CD4-positive, alpha-beta T cell (primary cell): ENCODE data around the gene NUMBL. TPM values are rescaled to one million over a fixed set of nuclear protein-coding genes. Genes with fewer than 3 reads are reported as not detected.

Experiments used
- ATAC-seq: fragments of 200-7000 bp; cut with Tn5 transposase; one replicate; pipeline ENCODE4 v1.10.0; 2022; ENCODE audit warnings: mild to moderate bottlenecking; ENCODE audit not compliant: poor library complexity
- CTCF ChIA-PET: fragments of 350-600 bp; sonication (Branson Sonifier 250); formaldehyde crosslinking; loops from one replicate; lab custom pipeline; 2021; ENCODE audit warnings: antibody characterized with exemption, inconsistent platforms; lab: Charles Lee
- POLR2A ChIA-PET: fragments of 350-600 bp; sonication (Branson Sonifier 250); formaldehyde crosslinking; loops from one replicate; lab custom pipeline; 2021; ENCODE audit warnings: antibody characterized with exemption, inconsistent platforms; lab: Charles Lee
- DNase-seq, 14 experiments: peaks; one replicate each; pipeline ENCODE4 v3.0.0-alpha.2; 2013 to 2020; ENCODE audit warnings: mixed read lengths in 2 of 14
- H3K27ac ChIP-seq, 2 donors: one replicate each; pipeline versions ENCODE4 v1.5.1 to v1.7.0; 2013; ENCODE audit warnings: low read length in 2 of 2, low read depth in 1 of 2, mild to moderate bottlenecking in 1 of 2
- H3K27me3 ChIP-seq, 2 experiments: 1 replicate in 1 of 2; 2 replicates in 1 of 2; pipeline versions ENCODE4 v1.6.1 to v1.7.0; 2013; ENCODE audit warnings: low read length in 2 of 2, control low read depth in 1 of 2, mild to moderate bottlenecking in 1 of 2, moderate library complexity in 1 of 2; ENCODE audit not compliant: insufficient read depth in 2 of 2, control insufficient read depth in 1 of 2
- H3K36me3 ChIP-seq: one replicate; pipeline ENCODE4 v1.6.1; 2013; ENCODE audit warnings: low read length, control low read depth; ENCODE audit not compliant: insufficient read depth
- H3K4me1 ChIP-seq: one replicate; pipeline ENCODE4 v1.6.1; 2013; ENCODE audit warnings: low read length, control low read depth; ENCODE audit not compliant: insufficient read depth
- H3K4me3 ChIP-seq: one replicate; pipeline ENCODE4 v1.5.1; 2013; ENCODE audit warnings: mild to moderate bottlenecking, low read length, moderate library complexity
- H3K9me3 ChIP-seq, 2 experiments: 1 replicate in 1 of 2; 2 replicates in 1 of 2; pipeline versions ENCODE4 v1.6.1 to v1.7.0; 2013; ENCODE audit warnings: low read length in 2 of 2, mild to moderate bottlenecking in 2 of 2, control low read depth in 1 of 2, moderate library complexity in 1 of 2; ENCODE audit not compliant: control insufficient read depth in 1 of 2, insufficient read depth in 1 of 2
- H3K27ac Mint-ChIP-seq: one replicate; pipeline ENCODE4 v1.8.0; 2020; ENCODE audit warnings: mixed read lengths
- H3K27me3 Mint-ChIP-seq: one replicate; pipeline ENCODE4 v1.8.0; 2021; ENCODE audit warnings: mixed read lengths
- H3K36me3 Mint-ChIP-seq: one replicate; pipeline ENCODE4 v1.8.0; 2021; ENCODE audit warnings: low read depth, mixed read lengths
- H3K4me1 Mint-ChIP-seq: one replicate; pipeline ENCODE4 v1.8.0; 2021; ENCODE audit warnings: low read depth, mixed read lengths
- H3K4me3 Mint-ChIP-seq: one replicate; pipeline ENCODE4 v1.8.0; 2020; ENCODE audit warnings: mild to moderate bottlenecking, mixed read lengths
- H3K9me3 Mint-ChIP-seq: one replicate; pipeline ENCODE4 v1.8.0; 2020; ENCODE audit warnings: mixed read lengths
- intact Hi-C, 2 experiments: fragments of 100-400 bp; cut with DNase I in 1 of 2; cut with micrococcal nuclease in 1 of 2; formaldehyde crosslinking; loops; one replicate each; pipeline versions ENCODE4 v1.15.1 to v1.9.0; 2023 to 2025; cut with DNase I, micrococcal nuclease
- total RNA-seq, 174 experiments: library from RNA in 2 of 174; stranded (reverse) in 2 of 174; gene quantifications; one replicate each; pipeline ENCODE4 v1.2.3 and lab custom pipeline; 2021 to 2026
- TF ChIP-seq, protein P1 (sequence below): fragments of 200-600 bp; IDR thresholded peaks from one replicate; pipeline ENCODE4 v1.8.0; 2022; ENCODE audit warnings: antibody characterized with exemption, mild to moderate bottlenecking

Gene NUMBL
- total RNA-seq, 2 experiments from 2014 or later = 5.2 to 5.4 TPM

DNA sequence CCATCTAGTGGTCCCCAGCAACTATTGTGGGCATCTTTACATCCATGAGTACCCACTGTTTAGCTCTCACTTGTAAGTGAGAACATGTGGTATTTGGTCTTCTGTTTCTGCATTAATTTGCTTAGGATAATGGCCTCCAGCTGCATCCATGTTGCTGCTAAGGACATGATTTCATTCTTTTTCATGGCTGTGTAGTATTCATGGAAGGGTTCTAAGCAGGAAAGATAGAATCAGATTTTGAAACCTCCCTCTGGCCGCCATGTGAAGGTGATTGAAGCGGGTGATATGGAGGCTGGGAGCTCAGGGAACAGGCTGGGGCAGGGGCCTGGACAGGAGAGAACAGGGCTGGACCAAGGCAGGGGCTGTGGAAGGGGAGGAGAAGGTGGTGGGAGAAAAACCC is 69.2 kb downstream of the NUMBL start:
- Mint-ChIP-seq H3K27me3 (no peaks in the 10 kb centered on the region), H3K9me3 (no peaks in the 10 kb centered on the region), H3K36me3 (peaks cover 68% of the 10 kb centered on the region), H3K4me3 (no peak overlapping the region), H3K4me1 (no peaks in the 10 kb centered on the region), H3K27ac (no peak overlapping the region)
- Histone ChIP-seq H3K4me1 (no peaks in the 10 kb centered on the region), H3K4me3 (no peak overlapping the region), H3K9me3 (no peaks in the 10 kb centered on the region), H3K27ac (no peak overlapping the region), H3K27me3 (no peaks in the 10 kb centered on the region), H3K36me3 (peaks cover 50% of the 10 kb centered on the region)
- TF ChIP-seq, protein P1, sequence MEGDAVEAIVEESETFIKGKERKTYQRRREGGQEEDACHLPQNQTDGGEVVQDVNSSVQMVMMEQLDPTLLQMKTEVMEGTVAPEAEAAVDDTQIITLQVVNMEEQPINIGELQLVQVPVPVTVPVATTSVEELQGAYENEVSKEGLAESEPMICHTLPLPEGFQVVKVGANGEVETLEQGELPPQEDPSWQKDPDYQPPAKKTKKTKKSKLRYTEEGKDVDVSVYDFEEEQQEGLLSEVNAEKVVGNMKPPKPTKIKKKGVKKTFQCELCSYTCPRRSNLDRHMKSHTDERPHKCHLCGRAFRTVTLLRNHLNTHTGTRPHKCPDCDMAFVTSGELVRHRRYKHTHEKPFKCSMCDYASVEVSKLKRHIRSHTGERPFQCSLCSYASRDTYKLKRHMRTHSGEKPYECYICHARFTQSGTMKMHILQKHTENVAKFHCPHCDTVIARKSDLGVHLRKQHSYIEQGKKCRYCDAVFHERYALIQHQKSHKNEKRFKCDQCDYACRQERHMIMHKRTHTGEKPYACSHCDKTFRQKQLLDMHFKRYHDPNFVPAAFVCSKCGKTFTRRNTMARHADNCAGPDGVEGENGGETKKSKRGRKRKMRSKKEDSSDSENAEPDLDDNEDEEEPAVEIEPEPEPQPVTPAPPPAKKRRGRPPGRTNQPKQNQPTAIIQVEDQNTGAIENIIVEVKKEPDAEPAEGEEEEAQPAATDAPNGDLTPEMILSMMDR = no peak
- DNase-seq (no peak), ATAC-seq (no peak)
- intact Hi-C loops = no loop called here
- CTCF ChIA-PET = interaction anchor here (1.0 to 1.9 kb wide), 2 partner anchors 13 to 18 kb away, joined by 3 to 8 read pairs; no protein-coding TSS in a partner anchor
- POLR2A ChIA-PET = interaction anchor here (0.6 to 2.0 kb wide), 3 partner anchors 11 to 279 kb away, joined by 3 to 6 read pairs (median 3); partner anchors contain the start of gene BLVRB

DNA sequence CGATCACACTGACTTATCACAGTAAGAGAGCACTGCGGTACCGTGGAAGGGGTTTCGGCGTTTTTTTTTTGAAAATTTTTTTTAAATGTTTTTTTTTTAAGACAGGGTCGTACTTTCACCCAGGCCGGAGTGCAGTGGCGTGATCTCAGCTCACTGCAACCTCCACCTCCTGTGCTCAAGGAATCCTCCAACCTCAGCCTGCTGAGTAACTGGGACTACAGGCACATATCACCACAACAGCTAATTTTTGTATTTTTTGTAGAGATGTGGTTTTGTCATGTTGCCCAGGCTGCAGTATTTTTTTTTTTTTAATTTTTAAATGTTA is 70.3 kb downstream of the NUMBL start:
- H3K27me3 ChIP-seq = no peaks in the 10 kb centered on the region
- DNase-seq (no peak), ATAC-seq (no peak)
- no peaks in the 10 kb centered on the region for H3K9me3 Mint-ChIP-seq
- no peaks in the 10 kb centered on the region for H3K27me3 Mint-ChIP-seq
- H3K36me3 Mint-ChIP-seq = peaks cover 66% of the 10 kb centered on the region
- no peak overlapping the region for H3K4me3 ChIP-seq
- intact Hi-C loops = no loop called here
- H3K27ac ChIP-seq = no peak overlapping the region
- ChIA-PET POLR2A (interaction anchor here (2.0 kb wide), 1 partner anchor 10 kb away, joined by 6 read pairs; no protein-coding TSS in a partner anchor), CTCF (interaction anchor here (1.9 to 2.1 kb wide), 2 partner anchors 14 to 15 kb away, joined by 8 to 9 read pairs; no protein-coding TSS in a partner anchor)
- no peak overlapping the region for H3K27ac Mint-ChIP-seq
- TF ChIP-seq, protein P1 = no peak
- H3K4me3 Mint-ChIP-seq = no peak overlapping the region
- peaks cover 9% of the 10 kb centered on the region for H3K4me1 Mint-ChIP-seq
- peaks cover 40% of the 10 kb centered on the region for H3K36me3 ChIP-seq
- no peaks in the 10 kb centered on the region for H3K9me3 ChIP-seq
- H3K4me1 ChIP-seq = peaks cover 10% of the 10 kb centered on the region

- H3K36me3 Mint-ChIP-seq = peaks cover 66% of the 10 kb centered on the region
Observed at GRCh38 chr19:40619333-40620160, 70.9 kb downstream of the NUMBL start.

More at GRCh38 chr19:40619333-40620160, 70.9 kb downstream of the NUMBL start:
- Histone ChIP-seq H3K27me3 (no peaks in the 10 kb centered on the region), H3K4me3 (no peak overlapping the region), H3K36me3 (peaks cover 40% of the 10 kb centered on the region), H3K27ac (no peak overlapping the region), H3K9me3 (no peaks in the 10 kb centered on the region), H3K4me1 (peaks cover 16% of the 10 kb centered on the region)
- Mint-ChIP-seq H3K9me3 (no peaks in the 10 kb centered on the region), H3K4me3 (no peak overlapping the region), H3K27me3 (no peaks in the 10 kb centered on the region), H3K27ac (no peak overlapping the region), H3K4me1 (peaks cover 15% of the 10 kb centered on the region)
- ATAC-seq = no peak
- CTCF ChIA-PET = interaction anchor here (0.7 to 2.1 kb wide), 3 partner anchors 14 to 21 kb away, joined by 3 to 9 read pairs (median 5); no protein-coding TSS in a partner anchor
- TF ChIP-seq, protein P1 = no peak
- DNase-seq = no peak
- POLR2A ChIA-PET = no interaction called here
- intact Hi-C loops = no loop called here
